Cerebellar nuclear complex (tissue), 1 donor: ENCODE results near the gene SYDE2.
"Not testable (repeated sequence)": the region's sequence is repeated elsewhere in the genome, so short reads cannot be mapped to it uniquely, and the experiment has no call there.

Experiments
- DNase-seq, 2 experiments: peaks; one replicate each; lab custom pipeline; 2025; lab: John Stamatoyannopoulos, UW

Gene SYDE2

GRCh38 chr1:85219853-85220610, 19.2 kb upstream of the SYDE2 start:
- no peak for DNase-seq

GRCh38 chr1:85216697-85217096, 15.9 kb upstream of the SYDE2 start:
- DNase-seq: no peak

DNA sequence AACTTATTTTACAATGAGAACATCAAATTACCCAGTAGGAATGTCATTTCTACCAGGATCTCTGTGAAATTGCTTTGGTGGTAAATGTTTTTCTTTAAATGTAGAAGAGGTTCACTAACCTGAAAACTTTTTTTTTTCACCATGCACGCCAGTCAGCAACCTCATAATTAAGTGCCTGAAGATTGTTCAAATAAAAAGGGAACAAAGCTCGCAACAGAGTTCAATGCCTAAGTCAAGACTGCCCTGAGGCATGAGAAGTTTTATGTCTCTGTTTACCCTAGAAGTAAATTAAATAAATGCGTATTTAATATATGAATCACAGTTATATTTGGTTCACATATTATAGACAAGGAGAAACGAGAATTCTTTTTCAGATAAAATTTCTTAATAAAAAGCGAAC, 13.8 kb upstream of the SYDE2 start:
- DNase-seq: no peak

DNA sequence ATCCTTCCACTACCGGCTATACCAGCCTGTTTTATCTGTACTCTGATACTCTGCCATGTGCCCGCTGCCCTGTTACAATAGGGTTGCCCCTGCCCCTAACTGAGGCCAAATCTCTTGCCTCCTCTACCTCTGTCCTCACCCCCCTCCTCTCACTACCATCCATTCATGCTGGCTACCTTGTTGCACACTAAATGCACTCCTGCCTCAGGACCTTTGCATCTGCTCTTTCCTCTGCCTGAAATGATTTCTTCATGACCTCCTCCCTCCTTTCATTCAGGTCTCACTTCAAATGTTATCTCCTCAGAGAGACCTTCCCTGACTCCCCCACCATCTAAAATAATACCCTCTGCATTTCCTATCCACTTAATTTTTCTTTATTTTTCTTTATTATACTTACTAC, 7.7 kb upstream of the SYDE2 start:
- DNase-seq: no peak

DNA sequence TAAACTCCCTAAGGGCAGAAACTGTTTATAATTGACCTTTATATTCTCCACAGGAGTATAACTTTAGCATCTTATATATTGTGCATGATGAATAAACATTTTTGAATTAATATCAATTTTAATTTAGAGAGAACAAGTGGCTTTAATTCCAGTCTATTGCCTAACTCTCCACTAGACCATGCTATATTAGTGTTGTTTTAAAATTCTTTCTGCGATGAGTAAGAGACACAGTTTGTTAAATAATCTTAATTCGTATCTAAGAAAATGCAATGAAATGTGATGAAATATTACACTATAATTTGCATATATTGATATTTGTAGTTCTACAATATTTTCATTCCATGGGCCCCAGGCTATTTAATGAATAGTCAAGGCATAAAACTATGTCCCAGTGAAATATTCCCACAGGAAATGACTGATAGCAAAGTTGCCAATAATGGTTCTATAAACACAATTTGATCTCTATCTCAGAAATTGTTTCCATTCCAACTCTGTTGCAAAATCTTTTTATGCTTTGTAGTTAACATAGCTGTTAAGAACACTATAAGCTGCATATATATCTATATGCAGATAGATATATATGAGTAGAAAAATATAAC, 2.9 kb upstream of the SYDE2 start:
- DNase-seq: no peak

DNA sequence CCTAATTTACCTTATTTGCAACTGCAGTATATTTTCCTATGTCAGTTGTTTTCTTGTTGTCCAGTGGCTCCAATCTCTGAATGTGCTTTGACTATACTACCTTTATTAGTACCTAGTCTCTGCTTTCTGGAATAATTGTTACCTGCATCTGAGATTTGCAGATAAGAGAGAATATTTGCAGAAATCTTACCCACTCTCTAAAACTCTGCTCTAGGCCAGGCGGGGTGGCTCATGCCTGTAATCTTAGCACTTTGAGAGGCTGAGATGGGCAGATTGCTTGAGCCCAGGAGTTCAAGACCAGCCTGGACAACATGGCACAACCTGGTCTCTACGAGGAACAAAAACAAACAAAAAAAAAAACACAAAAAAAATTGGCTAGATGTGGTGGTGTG, 2.0 kb upstream of the SYDE2 start:
- no peak for DNase-seq

DNA sequence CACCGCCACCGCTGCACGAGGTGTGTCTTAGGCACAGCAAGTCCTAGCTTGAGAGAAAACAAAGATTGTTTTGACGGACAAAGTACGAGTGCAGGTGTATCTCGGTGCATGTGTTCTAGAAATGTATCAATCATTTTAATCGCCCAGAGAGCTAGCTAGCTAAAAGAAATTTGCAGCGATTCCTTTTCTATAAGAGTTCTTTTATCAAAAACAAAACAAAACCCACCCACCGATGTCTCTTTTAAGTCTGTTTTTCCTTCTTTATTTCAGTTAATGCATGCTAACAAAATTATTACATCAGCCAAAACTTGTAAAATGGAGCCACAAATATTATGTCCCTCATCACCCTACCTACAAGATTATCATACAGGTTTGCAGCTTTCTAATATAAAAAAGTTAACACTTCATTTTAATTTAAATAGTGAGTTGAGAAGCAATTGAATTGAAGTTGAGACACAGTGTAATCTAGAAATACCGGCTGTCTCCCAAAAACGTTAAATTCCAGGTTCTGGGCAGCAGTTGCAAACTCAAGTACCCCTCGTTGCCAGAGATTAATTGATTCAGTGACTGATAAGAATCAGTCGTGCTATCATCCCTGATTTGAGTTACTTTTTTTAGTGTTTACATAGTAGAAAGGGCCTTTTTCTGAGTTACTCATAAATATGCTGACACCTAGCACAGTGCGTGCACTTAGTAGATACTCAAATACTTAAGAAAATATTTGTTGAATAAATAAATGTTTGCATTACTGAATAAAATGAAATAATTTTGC, 1.5 kb upstream of the SYDE2 start:
- DNase-seq: no peak

DNA sequence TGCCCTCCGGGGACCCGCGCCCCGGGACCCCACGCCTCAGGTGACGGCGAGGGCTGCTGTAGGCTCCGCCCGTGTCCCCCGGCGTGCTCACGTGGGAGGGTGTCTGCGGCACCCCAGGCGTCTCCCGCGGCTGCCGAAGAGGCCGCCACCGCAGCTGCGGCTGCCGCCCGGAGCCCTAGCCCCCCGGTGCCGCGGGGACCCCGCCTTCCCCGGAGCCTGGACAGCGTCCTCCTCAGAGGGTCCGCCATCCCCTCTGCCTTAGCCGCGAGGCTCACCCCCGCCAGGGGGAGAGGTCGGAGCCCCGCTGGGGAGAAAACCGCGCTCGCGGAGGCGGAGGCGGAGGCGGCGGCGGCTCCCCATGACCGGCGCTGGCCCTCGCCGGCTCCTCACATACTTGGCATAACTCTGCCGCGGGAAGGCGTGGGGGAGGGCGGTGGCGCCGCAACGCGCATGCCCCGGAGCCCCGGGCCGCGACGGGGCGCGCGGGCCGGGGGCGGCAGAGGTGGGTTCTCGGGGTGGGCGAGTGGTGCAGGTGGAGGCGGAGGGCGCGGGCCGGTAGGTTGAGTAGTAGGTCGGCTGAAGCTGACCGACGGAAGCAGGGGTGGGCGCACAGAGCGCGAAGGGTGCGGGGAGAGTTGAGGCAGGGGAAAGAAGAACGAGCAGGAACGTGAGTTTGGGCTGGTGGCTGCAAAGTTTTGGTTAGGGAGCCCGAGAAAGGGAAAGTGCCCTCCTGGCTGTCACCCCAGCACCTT, 700 bp upstream of the SYDE2 start:
- DNase-seq: no peak

- DNase-seq: no peak
Measured at GRCh38 chr1:85199667-85200462, 951 bp downstream of the SYDE2 start.

DNA sequence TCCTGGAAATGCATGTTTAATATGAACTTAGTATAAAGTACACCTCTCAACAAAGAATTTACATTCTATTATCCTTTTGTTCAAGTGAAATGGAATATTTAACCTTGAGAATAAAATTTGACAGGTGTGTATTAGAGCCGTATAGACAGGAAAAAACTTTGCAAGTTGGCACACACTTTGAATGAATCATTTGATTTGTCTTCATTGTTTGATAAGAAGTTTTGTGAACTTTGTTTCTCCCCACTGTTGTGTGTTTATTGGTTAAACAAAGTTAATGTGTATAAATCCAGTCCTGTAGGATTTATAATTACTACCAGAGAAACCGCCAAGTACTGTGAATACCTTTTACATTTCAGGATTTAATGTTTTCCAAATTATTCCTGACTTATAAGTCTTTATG, 2.0 kb downstream of the SYDE2 start:
- DNase-seq: no peak

DNA sequence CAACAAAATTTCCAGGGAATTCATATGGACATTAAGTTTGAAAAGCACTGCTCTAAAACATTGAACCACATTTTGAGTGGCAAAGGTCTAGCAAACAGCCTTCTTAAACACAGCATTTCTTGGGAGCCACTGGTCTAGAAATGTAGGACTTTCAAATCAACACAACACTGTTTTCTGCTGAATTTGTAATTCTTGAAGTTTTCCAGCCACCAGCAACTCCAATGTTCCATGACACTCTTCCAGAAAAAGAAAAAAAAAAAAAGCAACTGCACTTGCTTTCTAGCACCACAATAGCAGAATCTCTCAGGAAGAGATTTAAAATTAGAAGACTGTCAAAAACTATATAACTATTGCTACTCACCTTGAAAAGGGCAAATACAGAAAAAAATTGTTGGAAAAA, 4.5 kb downstream of the SYDE2 start:
- no peak for DNase-seq

GRCh38 chr1:85195703-85196102, 5.1 kb downstream of the SYDE2 start:
- DNase-seq: no peak

DNA sequence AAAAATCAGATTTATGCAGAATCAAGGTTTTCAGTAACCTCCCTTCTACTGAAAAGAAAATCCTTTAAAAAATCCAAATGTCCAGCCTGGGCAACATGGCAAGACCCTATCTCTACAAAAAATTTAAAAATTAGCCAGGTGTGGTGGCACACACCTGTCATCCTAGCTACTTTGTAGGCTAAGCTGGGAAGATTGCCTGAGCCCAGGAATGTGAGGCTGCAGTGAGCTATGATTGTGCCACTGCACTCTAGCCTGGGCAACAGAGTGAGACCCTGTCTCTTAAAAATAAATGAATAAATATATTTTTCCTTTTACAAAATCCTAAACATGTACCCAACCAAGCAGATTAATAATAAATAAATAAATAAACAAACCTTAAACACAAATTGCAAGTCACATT, 8.7 kb downstream of the SYDE2 start:
- not testable (repeated sequence) for DNase-seq

DNA sequence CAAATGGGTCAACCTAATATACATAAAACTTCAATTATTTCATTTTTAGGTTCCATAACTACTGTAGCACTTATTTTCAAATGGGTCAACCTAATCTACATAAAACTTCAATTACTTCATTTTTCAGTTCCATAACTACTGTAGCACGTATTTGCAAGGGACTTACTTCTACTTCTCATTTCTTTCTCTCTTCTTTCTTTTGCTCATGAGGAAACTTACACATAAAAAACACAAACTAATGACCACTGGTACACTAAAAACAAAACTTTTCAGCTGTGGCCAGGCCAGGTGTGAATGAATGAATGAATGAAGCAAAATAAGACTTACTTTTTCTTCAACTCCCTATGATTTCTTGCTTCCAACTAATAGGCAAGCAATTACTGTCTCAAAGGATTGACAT, 11.7 kb downstream of the SYDE2 start:
- no peak for DNase-seq

DNA sequence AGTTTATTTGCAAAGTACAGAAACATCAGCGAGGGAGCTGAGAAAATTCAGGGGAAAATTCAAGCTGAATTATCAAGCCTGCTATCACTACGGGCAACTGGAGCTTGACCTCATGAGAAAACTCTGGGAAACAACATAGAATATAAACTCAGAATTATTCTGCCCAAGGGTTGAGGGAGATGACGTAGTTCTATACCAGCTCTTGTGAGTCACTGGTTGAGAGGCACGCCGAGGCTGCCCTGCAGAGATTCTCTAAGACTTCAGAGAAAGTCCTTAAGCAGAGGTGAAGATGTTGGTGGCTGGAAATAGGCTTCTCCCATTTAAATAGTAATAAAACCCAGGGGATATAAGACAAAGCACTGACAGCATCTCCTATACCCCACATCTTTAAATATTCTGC, 12.3 kb downstream of the SYDE2 start:
- DNase-seq: no peak

GRCh38 chr1:85187021-85187420, 13.8 kb downstream of the SYDE2 start:
- DNase-seq: not testable (repeated sequence)

GRCh38 chr1:85184245-85184644, 16.6 kb downstream of the SYDE2 start:
- no peak for DNase-seq

DNA sequence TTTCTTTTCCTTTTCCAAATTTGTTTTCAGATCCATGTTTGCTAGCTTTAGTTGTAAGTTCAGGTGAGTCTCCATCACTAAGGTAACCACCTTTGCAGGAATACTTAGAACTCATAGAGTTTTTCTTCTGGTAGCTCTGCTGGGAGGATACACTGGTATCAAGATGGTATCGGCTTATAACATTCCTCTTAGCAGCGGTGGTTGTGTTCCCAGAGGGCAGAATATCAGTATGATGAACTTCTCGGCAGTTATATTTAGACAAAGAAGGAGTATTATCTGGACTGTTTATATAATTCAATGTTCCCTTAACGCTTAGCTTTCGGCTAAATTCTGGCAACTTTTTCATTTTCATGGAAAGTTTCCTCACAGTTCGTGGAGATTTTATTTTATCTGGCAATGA, 18.1 kb downstream of the SYDE2 start:
- DNase-seq: no peak

DNA sequence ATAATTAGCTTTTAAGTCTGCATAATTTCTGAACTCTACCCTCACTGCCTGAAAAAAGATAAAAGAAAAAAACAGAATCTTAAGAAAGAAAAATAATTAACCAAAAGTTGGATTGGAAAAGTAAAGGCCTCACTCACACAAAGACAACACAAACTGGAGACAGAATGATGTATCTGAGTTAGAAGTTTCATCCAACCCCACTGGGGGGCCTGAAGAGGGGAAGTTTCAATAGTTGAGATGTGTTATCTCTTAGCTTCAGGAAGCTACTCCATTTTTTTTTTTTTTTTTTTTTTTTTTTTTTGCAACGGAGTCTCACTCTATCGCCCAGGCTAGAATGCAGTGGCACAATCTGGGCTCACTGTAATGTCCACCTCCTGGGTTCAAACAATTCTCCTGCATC, 19.9 kb downstream of the SYDE2 start:
- DNase-seq: no peak

DNA sequence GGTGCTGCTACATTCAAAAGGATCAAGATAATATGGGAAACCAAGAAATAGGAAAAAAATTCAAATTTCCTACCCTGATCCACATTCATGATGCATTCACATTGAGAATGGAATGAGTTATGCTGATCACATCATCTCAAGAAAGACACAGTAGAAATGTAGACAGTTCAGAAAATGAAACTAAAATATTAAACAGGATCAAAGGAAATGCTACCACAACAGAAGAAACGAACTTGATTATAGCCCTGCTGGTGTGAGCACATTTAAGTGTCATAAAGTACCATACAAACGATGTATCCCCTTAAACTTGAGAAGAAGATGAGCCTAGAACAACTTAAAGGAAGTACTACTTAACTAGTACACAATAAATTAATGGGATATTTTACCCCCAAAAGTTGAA, 21.3 kb downstream of the SYDE2 start:
- no peak for DNase-seq

- DNase-seq: no peak
Measured at GRCh38 chr1:85178396-85178795, 22.4 kb downstream of the SYDE2 start.

GRCh38 chr1:85174503-85174902, 26.3 kb downstream of the SYDE2 start:
- no peak for DNase-seq
